Spleen (tissue), 11 donors: ENCODE measurements around the gene CADPS2. TPM values are rescaled to one million over a fixed set of nuclear protein-coding genes. Genes with fewer than 3 reads are reported as not detected.

Experiments used
- DNase-seq: peaks from one replicate; pipeline ENCODE4 v3.0.0-alpha.2; 2020
- H3K27ac ChIP-seq, 8 donors: fragments of 200-600 bp; sonication (generic) in 7 of 8; 1 replicate in 4 of 8; 2 replicates in 4 of 8; pipeline versions ENCODE4 v1.5.0 to v1.8.0; 2016 to 2021; ENCODE audit warnings: inconsistent platforms in 4 of 8, mild to moderate bottlenecking in 4 of 8, moderate library complexity in 1 of 8
- H3K27me3 ChIP-seq, 7 donors: fragments of 200-600 bp; sonication (generic) in 6 of 7; replicated peaks in 1 of 7; 1 replicate in 4 of 7; 2 replicates in 3 of 7; pipeline versions ENCODE4 v1.5.0 to v1.8.0; 2016 to 2021; ENCODE audit warnings: inconsistent platforms in 3 of 7, mild to moderate bottlenecking in 1 of 7
- H3K36me3 ChIP-seq, 6 donors: fragments of 200-600 bp; sonication (generic) in 5 of 6; 1 replicate in 4 of 6; 2 replicates in 2 of 6; pipeline versions ENCODE4 v1.5.0 to v1.8.0; 2016 to 2021; ENCODE audit warnings: inconsistent platforms in 2 of 6
- H3K4me1 ChIP-seq, 6 donors: fragments of 200-600 bp; sonication (generic) in 5 of 6; 1 replicate in 3 of 6; 2 replicates in 3 of 6; pipeline versions ENCODE4 v1.5.0 to v1.8.0; 2016 to 2021; ENCODE audit warnings: inconsistent platforms in 3 of 6
- H3K4me3 ChIP-seq, 8 donors: fragments of 200-600 bp; sonication (generic) in 7 of 8; 1 replicate in 4 of 8; 2 replicates in 4 of 8; pipeline versions ENCODE4 v1.5.0 to v1.8.0; 2016 to 2021; ENCODE audit warnings: inconsistent platforms in 4 of 8, mild to moderate bottlenecking in 4 of 8, moderate library complexity in 2 of 8
- H3K9me3 ChIP-seq, 8 donors: fragments of 200-600 bp; sonication (generic) in 7 of 8; 1 replicate in 4 of 8; 2 replicates in 4 of 8; pipeline versions ENCODE4 v1.5.0 to v1.8.0; 2016 to 2021; ENCODE audit warnings: inconsistent platforms in 4 of 8
- POLR2A ChIP-seq, 3 donors: fragments of 450-650 bp; IDR thresholded peaks; one replicate each; pipeline ENCODE4 v1.5.1; 2017; ENCODE audit warnings: antibody characterized with exemption in 3 of 3, mild to moderate bottlenecking in 1 of 3
- POLR2AphosphoS5 ChIP-seq, 3 donors: sonication (generic); formaldehyde crosslinking; IDR thresholded peaks; one replicate each; pipeline ENCODE4 v1.5.1; 2017; ENCODE audit warnings: antibody characterized with exemption in 3 of 3
- WGBS, 5 donors: extraction: QIAGEN DNeasy Blood & Tissue Kit in 3 of 5; methylation state at CpG; one replicate each; pipeline versions ENCODE4 v1.1.5 to v1.1.7; 2013 to 2018; 5-methylcytosine and 5-hydroxymethylcytosine counted together
- intact Hi-C: fragments of 100-400 bp; cut with DNase I; formaldehyde crosslinking; loops from one replicate; pipeline ENCODE4 v1.15.0; 2023; ENCODE audit warnings: low total_unique reads
- polyA plus RNA-seq, 3 donors: library from polyadenylated mRNA; stranded (reverse); fragments of 200-250 nt; gene quantifications; one replicate each; pipeline ENCODE4 v1.2.1, GENCODE V29; 2013
- total RNA-seq, 7 donors: library from RNA; depleted of rRNA in 3 of 7; stranded (reverse); fragments of >200 nt in 3 of 7; fragmentation: NEBNext Ultra II Directional in 4 of 7; extraction: Animal tissue kit (Norgen Biotek cat#: 25700) in 4 of 7; gene quantifications; one replicate each; pipeline versions ENCODE4 v1.1.0 to v1.2.1, GENCODE V29; 2016 to 2021
- TF ChIP-seq, protein P1 (sequence below), 11 experiments: fragments of 200-600 bp in 7 of 11; fragments of 450-650 bp in 4 of 11; sonication (generic) in 4 of 11; IDR thresholded peaks in 8 of 11; conservative IDR thresholded peaks in 3 of 11; 1 replicate in 7 of 11; 2 replicates in 4 of 11; pipeline versions ENCODE4 v1.4.0 to v1.8.0; 2016 to 2021; ENCODE audit warnings: antibody characterized with exemption in 11 of 11, inconsistent platforms in 4 of 11, mild to moderate bottlenecking in 1 of 11
- donor health status: healthy with polysubstance abuse.
- donor health status: DM: no; HTN: no; CAD: no; lungs with moderate emphysema.
- donor health status: DM: no; HTN: no; CAD: no.
- donor health status: Bipolar disorder and iron deficiency.
- donor health status: healthy.
- donor health status: DM: no; HTN: no; CAD: no.
- donor health status: DM: yes; HTN: yes; CAD: no.

Gene CADPS2
- total and polyA plus RNA-seq, 10 donors: 2.4 to 19.3 (median 11.7) TPM

DNA sequence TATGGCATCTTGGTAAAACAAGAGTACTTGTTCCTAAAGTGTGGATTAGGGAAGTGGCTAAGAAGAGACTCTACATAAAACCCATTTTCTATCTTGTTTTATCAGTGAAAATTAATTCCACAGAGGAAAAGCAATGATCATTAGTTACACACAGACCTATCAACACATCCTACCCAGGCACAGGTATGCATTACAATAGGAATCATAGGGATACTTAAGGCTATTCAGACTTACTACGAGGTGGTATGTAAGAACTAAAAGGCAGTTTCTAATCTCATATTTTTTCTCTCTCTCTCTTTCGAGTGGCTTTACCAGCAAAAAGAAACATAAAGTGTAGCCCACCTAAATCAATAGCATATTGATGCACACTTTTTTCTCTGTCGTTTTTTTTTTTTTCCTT, 415.4 kb downstream of the CADPS2 start:
- no peaks in the 10 kb centered on the region for H3K36me3 ChIP-seq
- H3K9me3 ChIP-seq: no peaks in the 10 kb centered on the region
- DNase-seq: no peak
- no peak overlapping the region for H3K27ac ChIP-seq
- H3K27me3 ChIP-seq: no peaks in the 10 kb centered on the region
- WGBS, 5 donors: 60 to 82% (median 72%) methylated on average over 3 of the region's 3 CpGs
- H3K4me1 ChIP-seq: no peaks in the 10 kb centered on the region
- TF ChIP-seq, protein P1, sequence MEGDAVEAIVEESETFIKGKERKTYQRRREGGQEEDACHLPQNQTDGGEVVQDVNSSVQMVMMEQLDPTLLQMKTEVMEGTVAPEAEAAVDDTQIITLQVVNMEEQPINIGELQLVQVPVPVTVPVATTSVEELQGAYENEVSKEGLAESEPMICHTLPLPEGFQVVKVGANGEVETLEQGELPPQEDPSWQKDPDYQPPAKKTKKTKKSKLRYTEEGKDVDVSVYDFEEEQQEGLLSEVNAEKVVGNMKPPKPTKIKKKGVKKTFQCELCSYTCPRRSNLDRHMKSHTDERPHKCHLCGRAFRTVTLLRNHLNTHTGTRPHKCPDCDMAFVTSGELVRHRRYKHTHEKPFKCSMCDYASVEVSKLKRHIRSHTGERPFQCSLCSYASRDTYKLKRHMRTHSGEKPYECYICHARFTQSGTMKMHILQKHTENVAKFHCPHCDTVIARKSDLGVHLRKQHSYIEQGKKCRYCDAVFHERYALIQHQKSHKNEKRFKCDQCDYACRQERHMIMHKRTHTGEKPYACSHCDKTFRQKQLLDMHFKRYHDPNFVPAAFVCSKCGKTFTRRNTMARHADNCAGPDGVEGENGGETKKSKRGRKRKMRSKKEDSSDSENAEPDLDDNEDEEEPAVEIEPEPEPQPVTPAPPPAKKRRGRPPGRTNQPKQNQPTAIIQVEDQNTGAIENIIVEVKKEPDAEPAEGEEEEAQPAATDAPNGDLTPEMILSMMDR (IDR thresholded peaks at IDR 0.05 in 8 of 11, conservative IDR thresholded peaks at IDR 0.05 in 3 of 11): no peak
- TF ChIP-seq POLR2AphosphoS5 (IDR thresholded peaks at IDR 0.05): no peak
- no peak for TF ChIP-seq POLR2A (IDR thresholded peaks at IDR 0.05)
- no peak overlapping the region for H3K4me3 ChIP-seq
- intact Hi-C loops: no loop called here

DNA sequence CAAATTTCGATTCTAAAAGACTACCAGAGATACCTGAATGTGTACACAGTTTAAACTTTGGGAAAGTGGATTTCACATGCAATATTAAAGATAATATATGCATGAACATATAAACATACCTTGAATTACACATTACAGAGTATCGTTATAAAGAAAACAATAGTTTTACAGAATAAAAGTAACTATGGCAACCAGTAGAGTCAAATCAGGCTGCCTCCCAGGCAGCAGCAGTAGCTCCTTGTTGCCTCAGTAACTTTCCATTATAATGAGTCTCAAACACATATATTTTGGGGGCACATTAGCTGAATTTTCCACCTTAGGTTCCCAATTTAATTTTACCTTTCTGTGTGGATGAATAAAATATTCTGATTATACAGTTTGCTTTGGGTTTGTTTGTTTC, 417.3 kb downstream of the CADPS2 start:
- no peak for TF ChIP-seq POLR2AphosphoS5 (IDR thresholded peaks at IDR 0.05)
- no peak for TF ChIP-seq POLR2A (IDR thresholded peaks at IDR 0.05)
- TF ChIP-seq, protein P1 (IDR thresholded peaks at IDR 0.05 in 8 of 11, conservative IDR thresholded peaks at IDR 0.05 in 3 of 11): no peak

DNA sequence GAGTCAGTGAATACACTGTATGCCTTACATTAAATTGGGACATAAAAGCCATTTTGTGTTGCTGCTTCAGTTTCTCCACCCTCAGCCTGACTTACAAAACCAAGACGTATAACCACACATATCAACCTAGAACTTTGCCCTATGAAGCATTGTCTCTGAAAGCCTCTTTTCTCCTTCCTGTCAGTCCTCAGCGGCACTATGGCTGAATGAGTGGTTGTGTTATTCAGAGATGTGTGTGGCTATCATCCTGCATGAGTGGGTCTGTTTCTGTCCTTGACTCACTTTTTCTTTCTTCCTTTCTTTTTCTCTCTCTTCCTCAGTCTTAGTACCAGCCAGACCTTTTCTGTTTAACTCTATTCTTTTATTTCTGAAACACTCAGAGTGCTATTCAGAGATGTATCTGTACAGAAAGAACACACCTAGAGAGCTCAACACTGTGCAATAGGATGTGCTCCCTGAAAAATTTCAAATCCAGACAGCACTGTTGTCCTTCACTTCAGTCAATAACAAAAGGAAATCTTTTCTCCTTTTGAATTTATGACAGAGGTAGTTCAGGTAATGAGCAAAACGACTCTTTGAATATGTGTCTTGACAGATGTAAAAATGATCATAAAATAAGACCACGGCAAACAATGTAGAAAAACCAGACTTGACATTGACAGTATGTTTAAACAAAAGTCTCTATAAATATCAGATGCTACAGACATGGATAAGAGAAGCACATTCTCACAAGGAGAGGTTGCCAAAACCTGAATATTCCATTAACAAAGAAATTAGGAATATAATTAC, 418.4 kb downstream of the CADPS2 start:
- no peak for TF ChIP-seq POLR2AphosphoS5 (IDR thresholded peaks at IDR 0.05)
- Histone ChIP-seq H3K4me1 (no peaks in the 10 kb centered on the region), H3K36me3 (no peaks in the 10 kb centered on the region), H3K9me3 (no peaks in the 10 kb centered on the region), H3K27ac (no peak overlapping the region), H3K27me3 (no peaks in the 10 kb centered on the region), H3K4me3 (no peak overlapping the region)
- intact Hi-C loops: no loop called here
- no peak for DNase-seq
- WGBS, 5 donors: 65 to 77% (median 75%) methylated on average over 4 of the region's 4 CpGs

More for the DNA sequence above, 417.3 kb downstream of the CADPS2 start:
- Histone ChIP-seq H3K4me3 (no peak overlapping the region), H3K27ac (no peak overlapping the region), H3K27me3 (no peaks in the 10 kb centered on the region), H3K4me1 (no peaks in the 10 kb centered on the region), H3K36me3 (no peaks in the 10 kb centered on the region), H3K9me3 (no peaks in the 10 kb centered on the region)
- WGBS, 5 donors: 60 to 72% (median 63%) methylated on average over 2 of the region's 2 CpGs
- intact Hi-C loops: no loop called here
- DNase-seq: no peak

DNA sequence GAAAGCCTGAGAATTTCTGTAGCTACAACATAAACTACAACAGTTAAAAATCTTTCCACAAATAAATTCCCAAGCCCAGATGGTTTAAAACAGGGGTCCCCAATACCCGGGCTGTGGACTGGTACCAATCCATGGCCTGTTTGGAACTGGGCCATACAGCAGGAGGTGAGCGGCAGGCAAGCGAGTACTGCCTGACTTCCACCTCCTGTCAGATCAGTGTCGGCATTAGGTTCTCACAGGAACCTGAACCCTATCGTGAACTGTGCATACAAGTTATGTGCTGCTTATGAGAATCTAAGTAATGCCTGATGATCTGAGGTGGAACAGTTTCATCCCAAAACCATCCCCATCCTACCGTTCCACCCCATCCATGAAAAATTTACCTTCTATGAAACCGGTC, 421.0 kb downstream of the CADPS2 start:
- TF ChIP-seq, protein P1 (IDR thresholded peaks at IDR 0.05 in 8 of 11, conservative IDR thresholded peaks at IDR 0.05 in 3 of 11): no peak
- TF ChIP-seq POLR2AphosphoS5 (IDR thresholded peaks at IDR 0.05) (no peak), POLR2A (IDR thresholded peaks at IDR 0.05) (no peak)
- 89 to 97% (median 95%) methylated on average over 7 of the region's 7 CpGs for WGBS, 5 donors

More for the DNA sequence above, 421.0 kb downstream of the CADPS2 start:
- Histone ChIP-seq H3K4me3 (no peak overlapping the region), H3K27ac (no peak overlapping the region), H3K36me3 (no peaks in the 10 kb centered on the region), H3K4me1 (no peaks in the 10 kb centered on the region), H3K27me3 (no peaks in the 10 kb centered on the region), H3K9me3 (no peaks in the 10 kb centered on the region)
- intact Hi-C loops: no loop called here
- DNase-seq: no peak
